K562 (cell line): Measurements from ENCODE around the gene PIGQ. TPM values are rescaled to one million over a fixed set of nuclear protein-coding genes. Genes with fewer than 3 reads are reported as not detected.

Experiments
- ARNT ChIP-seq, 2 experiments: fragments of 450-650 bp; IDR thresholded peaks; 2 replicates each; pipeline ENCODE4 v1.6.1; 2016; ENCODE audit warnings: mild to moderate bottlenecking in 1 of 2
- CEBPB ChIP-seq: fragments of 450-650 bp; IDR thresholded peaks from 2 replicates; pipeline ENCODE4 v1.6.1; 2016; ENCODE audit warnings: missing genetic modification characterization, missing compliant biosample characterization
- GTF2E2 ChIP-seq: fragments of 200-800 bp; sonication (Bioruptor generic); IDR thresholded peaks from 2 replicates; pipeline ENCODE4 v1.6.1; 2016; ENCODE audit warnings: missing genetic modification characterization, missing compliant biosample characterization
- HDAC8 ChIP-seq: fragments of 450-650 bp; IDR thresholded peaks from 2 replicates; pipeline ENCODE4 v1.6.1; 2016; ENCODE audit warnings: mild to moderate bottlenecking, missing genetic modification characterization, moderate library complexity, missing compliant biosample characterization
- HIVEP1 ChIP-seq: fragments of 250-450 bp; sonication (Bioruptor Pico); IDR thresholded peaks from 2 replicates; pipeline ENCODE4 v1.4.0; 2020; ENCODE audit warnings: mild to moderate bottlenecking
- HMBOX1 ChIP-seq: sonication (generic); IDR thresholded peaks from 2 replicates; pipeline ENCODE4 v1.6.1; 2016
- IFI16 ChIP-seq: fragments of 250-450 bp; sonication (Bioruptor Pico); IDR thresholded peaks from 2 replicates; pipeline ENCODE4 v2.1.2; 2022; ENCODE audit warnings: mild to moderate bottlenecking, inconsistent platforms
- KAT2B ChIP-seq: IDR thresholded peaks from one replicate; pipeline ENCODE4 v1.6.1; 2012; ENCODE audit warnings: low read depth, mild to moderate bottlenecking, control low read depth, inconsistent platforms, low read length, moderate library complexity
- KLF16 ChIP-seq: IDR thresholded peaks from 2 replicates; pipeline ENCODE4 v1.6.1; 2016; ENCODE audit warnings: antibody characterized with exemption
- NCOA1 ChIP-seq: fragments of 450-650 bp; IDR thresholded peaks from 2 replicates; pipeline ENCODE4 v1.6.1; 2016; ENCODE audit warnings: low read depth
- POLR2AphosphoS2 ChIP-seq: IDR thresholded peaks from 2 replicates; pipeline ENCODE4 v1.6.1; 2012; ENCODE audit warnings: low read length, improper control_type of control experiment
- POLR2B ChIP-seq: fragments of 450-650 bp; IDR thresholded peaks from 2 replicates; pipeline ENCODE4 v1.6.1; 2018; ENCODE audit warnings: low read depth; ENCODE audit not compliant: partially characterized antibody
- RBM17 ChIP-seq: fragments of 200-400 bp; formaldehyde crosslinking; IDR thresholded peaks from 2 replicates; pipeline ENCODE4 v1.6.1; 2017; ENCODE audit warnings: low read depth, mild to moderate bottlenecking, low read length, borderline replicate concordance
- XRCC4 ChIP-seq: IDR thresholded peaks from one replicate; pipeline ENCODE4 v1.6.1; 2011; ENCODE audit not compliant: insufficient read depth, insufficient read length; ENCODE audit errors: extremely low read depth
- ZNF146 ChIP-seq: IDR thresholded peaks from one replicate; pipeline ENCODE4 v1.6.1; 2018; ENCODE audit warnings: missing compliant biosample characterization; ENCODE audit not compliant: unreplicated experiment
- ZNF217 ChIP-seq: sonication (generic); formaldehyde crosslinking; IDR thresholded peaks from 2 replicates; pipeline ENCODE4 v1.8.0; 2022; ENCODE audit warnings: mild to moderate bottlenecking, missing genetic modification reagents
- ZNF239 ChIP-seq: fragments of 250-450 bp; sonication (Bioruptor Pico); IDR thresholded peaks from 2 replicates; pipeline ENCODE4 v1.4.0; 2020; ENCODE audit warnings: mild to moderate bottlenecking
- ZNF407 ChIP-seq: fragments of 450-650 bp; IDR thresholded peaks from 2 replicates; pipeline ENCODE4 v1.6.1; 2016; ENCODE audit warnings: low read depth
- ZNF586 ChIP-seq: fragments of 450-650 bp; formaldehyde crosslinking; conservative IDR thresholded peaks from 2 replicates; pipeline ENCODE4 v1.4.0; 2020; ENCODE audit warnings: mild to moderate bottlenecking, moderate library complexity
- ZNF707 ChIP-seq: fragments of 250-450 bp; sonication (Bioruptor Pico); conservative IDR thresholded peaks from 2 replicates; pipeline ENCODE4 v1.8.0; 2022; ENCODE audit warnings: inconsistent platforms, mild to moderate bottlenecking, moderate library complexity
- polyA plus RNA-seq, 8 experiments: library from polyadenylated mRNA; depleted of rRNA in 4 of 8; stranded (reverse) in 5 of 8; unstranded in 3 of 8; fragments of >200 nt; fragmentation: Nextera tagmentation in 2 of 8; fragmentation: Illumina TruSeq in 1 of 8; extraction: Ambion mirVana in 2 of 8; extraction: Trizol in 1 of 8; gene quantifications; 2 replicates each; pipeline versions ENCODE4 v1.2.1 to v1.2.3, GENCODE V29; 2011 to 2014; ENCODE audit warnings: inconsistent platforms in 1 of 8, missing spikeins in 1 of 8
- total RNA-seq, 7 experiments: library from RNA; depleted of rRNA in 6 of 7; stranded (reverse); fragments of >200 nt in 6 of 7; fragmentation: Illumina TruSeq in 2 of 7; extraction: Trizol in 2 of 7; gene quantifications; 2 replicates each; pipeline versions ENCODE4 v1.2.1 to v1.2.3, GENCODE V29; 2011 to 2021; ENCODE audit warnings: low replicate concordance in 1 of 7

The PIGQ gene
- total and polyA plus RNA-seq, 9 of the 15 experiments (the other 6 are each of a cell fraction or from before 2014, with no cell fraction given): 0.20 to 49.6 (median 11.7) TPM

GRCh38 chr16:566475-567372 is 3.0 kb upstream of the PIGQ start, which contains the start of gene NHLRC4 (continued):
- TF ChIP-seq ZNF407 (no peak), HDAC8 (tag) (peak; percentile 38; the same call in 1 of the 2 replicates), POLR2AphosphoS2 (no peak), NCOA1 (0 out of 2 replicates have a peak, but pooled peaks have one; percentile 25), POLR2B (peak; percentile 51), ZNF239 (no peak), CEBPB (tag) (0 out of 2 replicates have a peak, but pooled peaks have one; percentile 12), ZNF146 (no peak), KAT2B (no peak), ZNF707 (CRISPR knock-in tag) (no peak), KLF16 (0 out of 2 replicates have a peak, but pooled peaks have one; percentile 33), ARNT (IDR thresholded peaks at IDR 0.05) (peak in 1 of 2 experiments; percentile 71; a peak in 1 of 4 replicates), ZNF586 (no peak), ZNF217 (CRISPR knock-in tag) (no peak), HIVEP1 (CRISPR knock-in tag) (no peak), XRCC4 (no peak), IFI16 (CRISPR knock-in tag) (no peak), HMBOX1 (no peak), GTF2E2 (no peak; the same call in 1 of the 2 replicates), RBM17 (no peak)
